Measurements from ENCODE around the gene C1orf167.

The C1orf167 gene

DNA sequence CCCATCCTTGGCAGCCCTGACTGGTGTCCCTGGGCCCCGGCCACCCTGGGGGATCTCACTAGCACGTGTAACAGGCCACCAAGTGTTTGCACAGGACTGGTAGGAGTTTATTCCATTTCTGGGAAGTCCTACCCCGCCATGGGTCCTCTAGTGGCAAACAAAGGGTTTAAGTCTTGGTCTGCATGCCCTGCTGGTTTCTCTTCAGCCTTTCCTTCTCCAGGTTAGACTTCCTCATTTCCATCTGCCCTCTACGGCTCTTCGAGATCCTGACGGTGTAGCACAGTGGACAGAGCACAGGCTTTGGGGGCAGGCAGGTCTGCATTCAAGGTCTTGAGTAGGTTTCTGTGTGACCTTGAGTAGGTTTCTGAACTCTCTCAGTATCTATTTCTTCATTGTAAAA is 23.2 kb upstream of the C1orf167 start:
- ATAC-seq: no peak
- TF ChIP-seq ZC3H10 (CRISPR knock-in tag; IDR thresholded peaks at IDR 0.05) (no peak), BACH2 (CRISPR knock-in tag; IDR thresholded peaks at IDR 0.05; ENCODE audit: borderline replicate concordance) (no peak), ISL1 (CRISPR knock-in tag; IDR thresholded peaks at IDR 0.05) (no peak), ZNF8 (CRISPR knock-in tag; IDR thresholded peaks at IDR 0.05) (no peak), SNAI2 (CRISPR knock-in tag; IDR thresholded peaks at IDR 0.05) (no peak)
- TF ChIP-seq, protein P1, sequence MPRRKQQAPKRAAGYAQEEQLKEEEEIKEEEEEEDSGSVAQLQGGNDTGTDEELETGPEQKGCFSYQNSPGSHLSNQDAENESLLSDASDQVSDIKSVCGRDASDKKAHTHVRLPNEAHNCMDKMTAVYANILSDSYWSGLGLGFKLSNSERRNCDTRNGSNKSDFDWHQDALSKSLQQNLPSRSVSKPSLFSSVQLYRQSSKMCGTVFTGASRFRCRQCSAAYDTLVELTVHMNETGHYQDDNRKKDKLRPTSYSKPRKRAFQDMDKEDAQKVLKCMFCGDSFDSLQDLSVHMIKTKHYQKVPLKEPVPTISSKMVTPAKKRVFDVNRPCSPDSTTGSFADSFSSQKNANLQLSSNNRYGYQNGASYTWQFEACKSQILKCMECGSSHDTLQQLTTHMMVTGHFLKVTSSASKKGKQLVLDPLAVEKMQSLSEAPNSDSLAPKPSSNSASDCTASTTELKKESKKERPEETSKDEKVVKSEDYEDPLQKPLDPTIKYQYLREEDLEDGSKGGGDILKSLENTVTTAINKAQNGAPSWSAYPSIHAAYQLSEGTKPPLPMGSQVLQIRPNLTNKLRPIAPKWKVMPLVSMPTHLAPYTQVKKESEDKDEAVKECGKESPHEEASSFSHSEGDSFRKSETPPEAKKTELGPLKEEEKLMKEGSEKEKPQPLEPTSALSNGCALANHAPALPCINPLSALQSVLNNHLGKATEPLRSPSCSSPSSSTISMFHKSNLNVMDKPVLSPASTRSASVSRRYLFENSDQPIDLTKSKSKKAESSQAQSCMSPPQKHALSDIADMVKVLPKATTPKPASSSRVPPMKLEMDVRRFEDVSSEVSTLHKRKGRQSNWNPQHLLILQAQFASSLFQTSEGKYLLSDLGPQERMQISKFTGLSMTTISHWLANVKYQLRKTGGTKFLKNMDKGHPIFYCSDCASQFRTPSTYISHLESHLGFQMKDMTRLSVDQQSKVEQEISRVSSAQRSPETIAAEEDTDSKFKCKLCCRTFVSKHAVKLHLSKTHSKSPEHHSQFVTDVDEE (CRISPR knock-in tag; IDR thresholded peaks at IDR 0.05): no peak
- TF ChIP-seq, protein P2, sequence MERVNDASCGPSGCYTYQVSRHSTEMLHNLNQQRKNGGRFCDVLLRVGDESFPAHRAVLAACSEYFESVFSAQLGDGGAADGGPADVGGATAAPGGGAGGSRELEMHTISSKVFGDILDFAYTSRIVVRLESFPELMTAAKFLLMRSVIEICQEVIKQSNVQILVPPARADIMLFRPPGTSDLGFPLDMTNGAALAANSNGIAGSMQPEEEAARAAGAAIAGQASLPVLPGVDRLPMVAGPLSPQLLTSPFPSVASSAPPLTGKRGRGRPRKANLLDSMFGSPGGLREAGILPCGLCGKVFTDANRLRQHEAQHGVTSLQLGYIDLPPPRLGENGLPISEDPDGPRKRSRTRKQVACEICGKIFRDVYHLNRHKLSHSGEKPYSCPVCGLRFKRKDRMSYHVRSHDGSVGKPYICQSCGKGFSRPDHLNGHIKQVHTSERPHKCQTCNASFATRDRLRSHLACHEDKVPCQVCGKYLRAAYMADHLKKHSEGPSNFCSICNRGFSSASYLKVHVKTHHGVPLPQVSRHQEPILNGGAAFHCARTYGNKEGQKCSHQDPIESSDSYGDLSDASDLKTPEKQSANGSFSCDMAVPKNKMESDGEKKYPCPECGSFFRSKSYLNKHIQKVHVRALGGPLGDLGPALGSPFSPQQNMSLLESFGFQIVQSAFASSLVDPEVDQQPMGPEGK (CRISPR knock-in tag; IDR thresholded peaks at IDR 0.05; ENCODE audit: borderline replicate concordance): no peak

DNA sequence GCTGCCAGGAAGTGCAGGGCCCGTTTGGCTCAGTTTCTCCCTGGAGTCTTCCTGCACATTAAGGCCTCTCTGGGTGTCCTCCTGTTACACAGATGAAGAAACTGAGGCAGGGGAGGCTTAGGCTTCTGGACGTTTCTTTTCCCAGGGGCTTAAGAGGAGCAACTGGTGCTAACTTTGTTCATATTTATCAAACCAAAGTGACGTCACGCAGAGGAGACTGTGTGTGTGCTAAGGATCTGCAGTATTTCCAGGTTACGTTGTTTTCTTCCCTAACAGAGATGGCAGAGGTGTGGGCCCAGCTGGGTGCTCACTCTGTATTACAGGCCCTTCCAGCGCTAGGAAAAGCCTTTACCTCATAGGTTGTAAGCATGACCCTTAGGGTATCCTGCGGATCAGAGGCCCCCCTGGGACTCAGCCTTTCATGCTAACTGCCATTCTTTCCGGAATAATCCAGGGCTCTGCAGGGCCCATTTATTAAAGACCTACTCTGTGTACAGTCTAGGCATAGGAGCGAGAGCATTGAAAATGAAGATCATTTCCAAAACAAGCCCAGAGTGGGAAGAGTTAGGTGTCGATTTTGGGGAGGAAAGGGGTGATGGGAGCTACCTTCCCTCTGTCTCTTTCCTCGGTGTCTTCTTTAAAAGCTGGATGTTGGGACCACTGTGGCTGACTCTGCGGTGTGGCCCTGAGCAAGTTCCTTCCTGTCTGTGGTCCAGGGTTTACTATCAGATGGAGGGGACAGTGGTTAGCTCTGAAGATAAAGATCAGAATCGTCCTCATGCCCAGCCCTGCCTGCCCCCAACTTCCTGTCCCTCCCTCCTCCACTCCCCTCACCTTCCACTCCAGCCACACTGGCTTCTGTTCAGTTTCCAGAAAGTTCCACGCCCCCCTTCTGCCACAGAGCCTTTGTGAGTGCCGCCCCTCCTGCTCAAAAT is 21.5 kb upstream of the C1orf167 start:
- no peak for TF ChIP-seq CSDC2 (CRISPR knock-in tag; IDR thresholded peaks at IDR 0.05)
- TF ChIP-seq ARNTL (CRISPR knock-in tag; IDR thresholded peaks at IDR 0.05; ENCODE audit: borderline replicate concordance, low read depth): no peak
- no peak for TF ChIP-seq ISL1 (CRISPR knock-in tag; IDR thresholded peaks at IDR 0.05)
- TF ChIP-seq ZFP3 (CRISPR knock-in tag; IDR thresholded peaks at IDR 0.05): no peak
- TF ChIP-seq ZC3H10 (CRISPR knock-in tag; IDR thresholded peaks at IDR 0.05): no peak
- TF ChIP-seq OSR1 (CRISPR knock-in tag; IDR thresholded peaks at IDR 0.05): no peak
- ATAC-seq: no peak

DNA sequence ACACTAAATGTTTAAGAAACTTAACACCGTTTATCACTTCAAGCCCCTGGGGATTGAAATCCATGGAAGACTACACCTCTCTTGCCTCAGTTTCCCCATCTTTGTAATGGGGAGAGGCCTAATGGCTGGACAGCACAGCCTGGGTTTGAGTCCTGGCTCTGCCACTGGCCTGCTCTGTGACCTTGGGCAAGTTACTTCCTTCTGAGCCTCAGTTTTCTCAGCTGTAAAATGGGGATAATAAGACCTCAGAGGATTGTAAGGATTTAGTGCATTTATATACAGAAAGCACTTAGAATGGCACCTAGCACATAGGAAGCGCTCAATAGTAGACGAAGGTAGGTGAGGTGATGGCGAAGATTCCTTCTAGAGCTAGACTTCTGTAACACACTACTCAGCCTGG is 20.5 kb upstream of the C1orf167 start:
- no peak for TF ChIP-seq TCF4 (CRISPR knock-in tag; IDR thresholded peaks at IDR 0.05; ENCODE audit: borderline replicate concordance)
- no peak for TF ChIP-seq OSR1 (CRISPR knock-in tag; IDR thresholded peaks at IDR 0.05)
- no peak for TF ChIP-seq GLIS3 (CRISPR knock-in tag; IDR thresholded peaks at IDR 0.05)
- TF ChIP-seq ESRRG (CRISPR knock-in tag; IDR thresholded peaks at IDR 0.05): no peak
- no peak for TF ChIP-seq SNAI2 (CRISPR knock-in tag; IDR thresholded peaks at IDR 0.05)
- TF ChIP-seq, protein P3, sequence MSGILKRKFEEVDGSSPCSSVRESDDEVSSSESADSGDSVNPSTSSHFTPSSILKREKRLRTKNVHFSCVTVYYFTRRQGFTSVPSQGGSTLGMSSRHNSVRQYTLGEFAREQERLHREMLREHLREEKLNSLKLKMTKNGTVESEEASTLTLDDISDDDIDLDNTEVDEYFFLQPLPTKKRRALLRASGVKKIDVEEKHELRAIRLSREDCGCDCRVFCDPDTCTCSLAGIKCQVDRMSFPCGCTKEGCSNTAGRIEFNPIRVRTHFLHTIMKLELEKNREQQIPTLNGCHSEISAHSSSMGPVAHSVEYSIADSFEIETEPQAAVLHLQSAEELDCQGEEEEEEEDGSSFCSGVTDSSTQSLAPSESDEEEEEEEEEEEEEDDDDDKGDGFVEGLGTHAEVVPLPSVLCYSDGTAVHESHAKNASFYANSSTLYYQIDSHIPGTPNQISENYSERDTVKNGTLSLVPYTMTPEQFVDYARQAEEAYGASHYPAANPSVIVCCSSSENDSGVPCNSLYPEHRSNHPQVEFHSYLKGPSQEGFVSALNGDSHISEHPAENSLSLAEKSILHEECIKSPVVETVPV (CRISPR knock-in tag; IDR thresholded peaks at IDR 0.05): no peak
- TF ChIP-seq, protein P4, sequence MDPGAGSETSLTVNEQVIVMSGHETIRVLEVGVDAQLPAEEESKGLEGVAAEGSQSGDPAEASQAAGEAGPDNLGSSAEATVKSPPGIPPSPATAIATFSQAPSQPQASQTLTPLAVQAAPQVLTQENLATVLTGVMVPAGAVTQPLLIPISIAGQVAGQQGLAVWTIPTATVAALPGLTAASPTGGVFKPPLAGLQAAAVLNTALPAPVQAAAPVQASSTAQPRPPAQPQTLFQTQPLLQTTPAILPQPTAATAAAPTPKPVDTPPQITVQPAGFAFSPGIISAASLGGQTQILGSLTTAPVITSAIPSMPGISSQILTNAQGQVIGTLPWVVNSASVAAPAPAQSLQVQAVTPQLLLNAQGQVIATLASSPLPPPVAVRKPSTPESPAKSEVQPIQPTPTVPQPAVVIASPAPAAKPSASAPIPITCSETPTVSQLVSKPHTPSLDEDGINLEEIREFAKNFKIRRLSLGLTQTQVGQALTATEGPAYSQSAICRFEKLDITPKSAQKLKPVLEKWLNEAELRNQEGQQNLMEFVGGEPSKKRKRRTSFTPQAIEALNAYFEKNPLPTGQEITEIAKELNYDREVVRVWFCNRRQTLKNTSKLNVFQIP (CRISPR knock-in tag; IDR thresholded peaks at IDR 0.05; ENCODE audit: borderline replicate concordance, low read depth): no peak
- TF ChIP-seq ISL1 (CRISPR knock-in tag; IDR thresholded peaks at IDR 0.05): no peak
- TF ChIP-seq ZNF70 (CRISPR knock-in tag; IDR thresholded peaks at IDR 0.05): no peak
- TF ChIP-seq, protein P2 (CRISPR knock-in tag; IDR thresholded peaks at IDR 0.05; ENCODE audit: borderline replicate concordance): no peak
- TF ChIP-seq, protein P5, sequence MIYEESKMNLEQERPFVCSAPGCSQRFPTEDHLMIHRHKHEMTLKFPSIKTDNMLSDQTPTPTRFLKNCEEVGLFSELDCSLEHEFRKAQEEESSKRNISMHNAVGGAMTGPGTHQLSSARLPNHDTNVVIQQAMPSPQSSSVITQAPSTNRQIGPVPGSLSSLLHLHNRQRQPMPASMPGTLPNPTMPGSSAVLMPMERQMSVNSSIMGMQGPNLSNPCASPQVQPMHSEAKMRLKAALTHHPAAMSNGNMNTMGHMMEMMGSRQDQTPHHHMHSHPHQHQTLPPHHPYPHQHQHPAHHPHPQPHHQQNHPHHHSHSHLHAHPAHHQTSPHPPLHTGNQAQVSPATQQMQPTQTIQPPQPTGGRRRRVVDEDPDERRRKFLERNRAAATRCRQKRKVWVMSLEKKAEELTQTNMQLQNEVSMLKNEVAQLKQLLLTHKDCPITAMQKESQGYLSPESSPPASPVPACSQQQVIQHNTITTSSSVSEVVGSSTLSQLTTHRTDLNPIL (CRISPR knock-in tag; IDR thresholded peaks at IDR 0.05; ENCODE audit: low read depth): no peak
- TF ChIP-seq ZFP30 (CRISPR knock-in tag; IDR thresholded peaks at IDR 0.05): no peak
- TF ChIP-seq ZNF8 (CRISPR knock-in tag; IDR thresholded peaks at IDR 0.05): no peak
- no peak for TF ChIP-seq TOX (CRISPR knock-in tag; IDR thresholded peaks at IDR 0.05; ENCODE audit: borderline replicate concordance)
- no peak for TF ChIP-seq CSDC2 (CRISPR knock-in tag; IDR thresholded peaks at IDR 0.05)
- ATAC-seq: no peak

Data from SK-N-SH treated with all-trans-retinoic acid at 6 μM for 48 hours (cell line).